Neural progenitor cell (in vitro differentiated cells): ENCODE data around the gene LATS2. TPM values are rescaled to one million over a fixed set of nuclear protein-coding genes. Genes with fewer than 3 reads are reported as not detected.
"Not testable (repeated sequence)": the region's sequence is repeated elsewhere in the genome, so short reads cannot be mapped to it uniquely, and the experiment has no call there.

Source experiments
- DNase-seq: peaks from one replicate; pipeline ENCODE4 v3.0.0-alpha.2; 2016; ENCODE audit warnings: low spot score
- H2AFZ ChIP-seq: fragments of 200-600 bp; sonication (generic); replicated peaks from 2 replicates; pipeline ENCODE4 v1.6.1; 2016; ENCODE audit warnings: antibody characterized with exemption
- H3F3A ChIP-seq: fragments of 200-600 bp; sonication (generic); 2 replicates; pipeline ENCODE4 v1.6.1; 2016; ENCODE audit warnings: antibody characterized with exemption, low read depth
- H3K27ac ChIP-seq: fragments of 200-600 bp; sonication (generic); 2 replicates; pipeline ENCODE4 v1.5.1; 2016; ENCODE audit warnings: mild to moderate bottlenecking
- H3K27me3 ChIP-seq: fragments of 200-600 bp; sonication (generic); 2 replicates; pipeline ENCODE4 v1.6.1; 2016; ENCODE audit warnings: mild to moderate bottlenecking, moderate library complexity
- H3K36me3 ChIP-seq: fragments of 200-600 bp; sonication (generic); 2 replicates; pipeline ENCODE4 v1.5.1; 2016
- H3K4me1 ChIP-seq: fragments of 200-600 bp; sonication (generic); 2 replicates; pipeline ENCODE4 v1.6.1; 2016; ENCODE audit warnings: mixed run types
- H3K4me2 ChIP-seq: fragments of 200-600 bp; sonication (generic); 2 replicates; pipeline ENCODE4 v1.6.1; 2016
- H3K4me3 ChIP-seq: fragments of 200-600 bp; sonication (generic); 2 replicates; pipeline ENCODE4 v1.5.1; 2016
- H3K79me2 ChIP-seq: fragments of 200-600 bp; sonication (generic); 2 replicates; pipeline ENCODE4 v1.6.1; 2016; ENCODE audit warnings: low read depth
- H3K9ac ChIP-seq: fragments of 200-600 bp; sonication (generic); 2 replicates; pipeline ENCODE4 v1.6.1; 2016
- H3K9me3 ChIP-seq: fragments of 200-600 bp; sonication (generic); 2 replicates; pipeline ENCODE4 v1.5.1; 2016; ENCODE audit warnings: low read depth
- H4K20me1 ChIP-seq: fragments of 200-600 bp; sonication (generic); 2 replicates; pipeline ENCODE4 v1.6.1; 2016; ENCODE audit warnings: low read depth
- H3K27ac Mint-ChIP-seq: 3 replicates; pipeline ENCODE4 v1.8.0; 2021; ENCODE audit warnings: mixed read lengths
- H3K27me3 Mint-ChIP-seq: 2 replicates; pipeline ENCODE4 v1.8.0; 2022; ENCODE audit warnings: low read depth, mild to moderate bottlenecking, inconsistent platforms, moderate library complexity, mixed read lengths; ENCODE audit not compliant: insufficient read depth
- H3K36me3 Mint-ChIP-seq: 3 replicates; pipeline ENCODE4 v1.8.0; 2021; ENCODE audit warnings: mixed read lengths
- H3K4me1 Mint-ChIP-seq: 3 replicates; pipeline ENCODE4 v1.8.0; 2021; ENCODE audit warnings: mixed read lengths
- H3K4me3 Mint-ChIP-seq: 3 replicates; pipeline ENCODE4 v1.8.0; 2021; ENCODE audit warnings: mild to moderate bottlenecking, moderate library complexity, mixed read lengths
- H3K9me3 Mint-ChIP-seq: 3 replicates; pipeline ENCODE4 v1.8.0; 2020; ENCODE audit warnings: mixed read lengths
- CTCF ChIP-seq: fragments of 200-600 bp; sonication (generic); IDR thresholded peaks from 2 replicates; pipeline ENCODE4 v1.5.1; 2017; ENCODE audit warnings: antibody characterized with exemption, mild to moderate bottlenecking
- EZH2 ChIP-seq: fragments of 200-600 bp; sonication (generic); IDR thresholded peaks from 2 replicates; pipeline ENCODE4 v1.6.1; 2017; ENCODE audit warnings: antibody characterized with exemption, mild to moderate bottlenecking, moderate library complexity
- EZH2phosphoT487 ChIP-seq: fragments of 200-600 bp; sonication (generic); IDR thresholded peaks from 2 replicates; pipeline ENCODE4 v1.6.1; 2017; ENCODE audit warnings: antibody characterized with exemption
- total RNA-seq: library from RNA; depleted of rRNA; stranded (reverse); fragments of >200 nt; gene quantifications from 2 replicates; pipeline ENCODE4 v1.2.3, GENCODE V29; 2015; ENCODE audit warnings: low replicate concordance

The LATS2 gene
- total RNA-seq, 1 donor from 2014 or later: 15.2 TPM

GRCh38 chr13:20945952-20946383 lies 115.4 kb downstream of the LATS2 start:
- Mint-ChIP-seq H3K36me3 (no peaks in the 10 kb centered on the region), H3K4me3 (peak overlapping the region; percentile 33), H3K27ac (no peak overlapping the region), H3K27me3 (peaks cover 21% of the 10 kb centered on the region), H3K9me3 (peaks cover 3% of the 10 kb centered on the region), H3K4me1 (peaks cover 3% of the 10 kb centered on the region)
- no peaks in the 10 kb centered on the region for H3K79me2 ChIP-seq
- peak overlapping the region; percentile 29 for H3K4me3 ChIP-seq
- no peak overlapping the region for H3K27ac ChIP-seq
- H4K20me1 ChIP-seq: no peaks in the 10 kb centered on the region
- H3K9me3 ChIP-seq: no peaks in the 10 kb centered on the region
- H3F3A ChIP-seq: no peaks in the 10 kb centered on the region
- H3K27me3 ChIP-seq: peaks cover 36% of the 10 kb centered on the region
- H3K36me3 ChIP-seq: no peaks in the 10 kb centered on the region
- no peaks in the 10 kb centered on the region for H3K4me1 ChIP-seq
- peak overlapping the region; percentile 92 for H2AFZ ChIP-seq
- peak overlapping the region; percentile 76 for H3K4me2 ChIP-seq
- peak; percentile 34 for DNase-seq
- H3K9ac ChIP-seq: no peak overlapping the region
- TF ChIP-seq EZH2: peak; percentile 55
- TF ChIP-seq CTCF: no peak
- no peak for TF ChIP-seq EZH2phosphoT487

- Histone ChIP-seq H3F3A (no peaks in the 10 kb centered on the region), H4K20me1 (no peaks in the 10 kb centered on the region), H3K9me3 (no peaks in the 10 kb centered on the region), H3K79me2 (no peaks in the 10 kb centered on the region), H3K36me3 (no peaks in the 10 kb centered on the region), H3K4me1 (peaks cover 8% of the 10 kb centered on the region), H3K4me2 (no peak overlapping the region), H3K27ac (no peak overlapping the region), H3K9ac (no peak overlapping the region), H3K4me3 (no peak overlapping the region), H3K27me3 (peaks cover 36% of the 10 kb centered on the region), H2AFZ (no peak overlapping the region)
- Mint-ChIP-seq H3K27ac (no peak overlapping the region), H3K9me3 (no peaks in the 10 kb centered on the region), H3K4me1 (peaks cover 3% of the 10 kb centered on the region), H3K27me3 (peaks cover 17% of the 10 kb centered on the region), H3K36me3 (no peaks in the 10 kb centered on the region), H3K4me3 (no peak overlapping the region)
- TF ChIP-seq EZH2 (no peak), EZH2phosphoT487 (no peak), CTCF (no peak)
- DNase-seq: no peak
Measured at GRCh38 chr13:20942938-20943559, 118.3 kb downstream of the LATS2 start.

- not testable (repeated sequence) for H4K20me1 ChIP-seq, H3K27ac Mint-ChIP-seq, H3K27me3 Mint-ChIP-seq, H3K36me3 Mint-ChIP-seq, H3K4me3 ChIP-seq, H3K79me2 ChIP-seq, H3K4me3 Mint-ChIP-seq, H3K27ac ChIP-seq, H3K9me3 Mint-ChIP-seq, H3K9ac ChIP-seq, H3K36me3 ChIP-seq, H3K4me1 Mint-ChIP-seq, H2AFZ ChIP-seq, DNase-seq, H3K9me3 ChIP-seq, H3K4me2 ChIP-seq, H3K4me1 ChIP-seq, H3F3A ChIP-seq
- H3K27me3 ChIP-seq: peaks cover 13% of the 10 kb centered on the region
Measured at GRCh38 chr13:20940511-20940910, 120.9 kb downstream of the LATS2 start.

GRCh38 chr13:20940083-20940482 lies 121.3 kb downstream of the LATS2 start:
- no peaks in the 10 kb centered on the region for H3K9me3 ChIP-seq
- peaks cover 9% of the 10 kb centered on the region for H3K27me3 ChIP-seq
- no peaks in the 10 kb centered on the region for H3K79me2 ChIP-seq
- H4K20me1 ChIP-seq: no peaks in the 10 kb centered on the region
- H3K4me1 ChIP-seq: peaks cover 8% of the 10 kb centered on the region
- no peaks in the 10 kb centered on the region for H3F3A ChIP-seq
- Mint-ChIP-seq H3K9me3 (no peaks in the 10 kb centered on the region), H3K4me1 (peaks cover 3% of the 10 kb centered on the region), H3K4me3 (no peak overlapping the region), H3K27ac (no peak overlapping the region), H3K27me3 (peaks cover 10% of the 10 kb centered on the region), H3K36me3 (no peaks in the 10 kb centered on the region)
- TF ChIP-seq CTCF: no peak
- no peak for TF ChIP-seq EZH2
- TF ChIP-seq EZH2phosphoT487: no peak
- DNase-seq: no peak
- H3K4me3 ChIP-seq: no peak overlapping the region
- no peak overlapping the region for H3K4me2 ChIP-seq
- no peaks in the 10 kb centered on the region for H3K36me3 ChIP-seq
- H2AFZ ChIP-seq: no peak overlapping the region
- H3K27ac ChIP-seq: no peak overlapping the region
- no peak overlapping the region for H3K9ac ChIP-seq
